H1 (cell line): ENCODE measurements around the gene EIF4A2. TPM values are rescaled to one million over a fixed set of nuclear protein-coding genes. Genes with fewer than 3 reads are reported as not detected.

Experiments
- BCL11A ChIP-seq, 2 experiments: IDR thresholded peaks; one replicate each; pipeline ENCODE4 v1.6.1; 2011; ENCODE audit warnings: low read depth in 2 of 2, low read length in 2 of 2, mild to moderate bottlenecking in 2 of 2
- CREB1 ChIP-seq: IDR thresholded peaks from 2 replicates; pipeline ENCODE4 v1.6.1; 2012; ENCODE audit warnings: inconsistent platforms
- JUN ChIP-seq: IDR thresholded peaks from 2 replicates; pipeline ENCODE4 v1.6.1; 2011; ENCODE audit warnings: low read depth, mild to moderate bottlenecking, improper control_type of control experiment, low read length
- polyA plus RNA-seq, 7 experiments: library from polyadenylated mRNA; depleted of rRNA in 3 of 7; stranded (reverse) in 5 of 7; unstranded in 2 of 7; fragments of >200 nt in 5 of 7; fragments of 200-250 nt in 2 of 7; gene quantifications; 1 replicate in 5 of 7; 2 replicates in 1 of 7; 4 replicates in 1 of 7; pipeline versions ENCODE4 v1.2.1 to v1.2.3, GENCODE V29; 2011 to 2013; ENCODE audit warnings: missing spikeins in 2 of 7, mixed read lengths in 2 of 7
- total RNA-seq: library from RNA; stranded (reverse); fragmentation: NEBNext Ultra II Directional; extraction: Animal tissue kit (Norgen Biotek cat#: 25700); gene quantifications from 2 replicates; pipeline ENCODE4 v1.2.1, GENCODE V29; 2021

EIF4A2 gene
- total and polyA plus RNA-seq, 2 of the 8 experiments (the other 6 are each of a cell fraction or from before 2014, with no cell fraction given), result 527 to 604 TPM

GRCh38 chr3:186760897-186761447 is 22.4 kb upstream of the EIF4A2 start (continued):
- TF ChIP-seq JUN (no peak), BCL11A (IDR thresholded peaks at IDR 0.05; ENCODE audit: low read depth in 2 of 2, low read length in 2 of 2) (no peak), CREB1 (no peak)
